ENCODE data around the gene DIS3.

GRCh38 chr13:72823724-72824123, 42.0 kb upstream of the DIS3 start:
- TF ChIP-seq, protein P1, sequence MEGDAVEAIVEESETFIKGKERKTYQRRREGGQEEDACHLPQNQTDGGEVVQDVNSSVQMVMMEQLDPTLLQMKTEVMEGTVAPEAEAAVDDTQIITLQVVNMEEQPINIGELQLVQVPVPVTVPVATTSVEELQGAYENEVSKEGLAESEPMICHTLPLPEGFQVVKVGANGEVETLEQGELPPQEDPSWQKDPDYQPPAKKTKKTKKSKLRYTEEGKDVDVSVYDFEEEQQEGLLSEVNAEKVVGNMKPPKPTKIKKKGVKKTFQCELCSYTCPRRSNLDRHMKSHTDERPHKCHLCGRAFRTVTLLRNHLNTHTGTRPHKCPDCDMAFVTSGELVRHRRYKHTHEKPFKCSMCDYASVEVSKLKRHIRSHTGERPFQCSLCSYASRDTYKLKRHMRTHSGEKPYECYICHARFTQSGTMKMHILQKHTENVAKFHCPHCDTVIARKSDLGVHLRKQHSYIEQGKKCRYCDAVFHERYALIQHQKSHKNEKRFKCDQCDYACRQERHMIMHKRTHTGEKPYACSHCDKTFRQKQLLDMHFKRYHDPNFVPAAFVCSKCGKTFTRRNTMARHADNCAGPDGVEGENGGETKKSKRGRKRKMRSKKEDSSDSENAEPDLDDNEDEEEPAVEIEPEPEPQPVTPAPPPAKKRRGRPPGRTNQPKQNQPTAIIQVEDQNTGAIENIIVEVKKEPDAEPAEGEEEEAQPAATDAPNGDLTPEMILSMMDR (IDR thresholded peaks at IDR 0.05) = no peak
- TF ChIP-seq POLR2AphosphoS5 (IDR thresholded peaks at IDR 0.05) = no peak
- TF ChIP-seq POLR2A (IDR thresholded peaks at IDR 0.05) = no peak
